Thyroid gland (tissue), 4 donors: ENCODE results near the gene TCF7L2.

ENCODE experiments used
- POLR2A ChIP-seq, 2 donors: fragments of 450-650 bp; IDR thresholded peaks; one replicate each; pipeline ENCODE4 v1.6.1; 2017; ENCODE audit warnings: antibody characterized with exemption in 2 of 2, mild to moderate bottlenecking in 2 of 2, moderate library complexity in 1 of 2
- TF ChIP-seq, protein P1 (sequence below), 6 experiments: fragments of 200-600 bp in 3 of 6; fragments of 450-650 bp in 3 of 6; sonication (generic) in 3 of 6; IDR thresholded peaks; one replicate each; pipeline ENCODE4 v1.5.1; 2016 to 2019; ENCODE audit warnings: antibody characterized with exemption in 6 of 6, mild to moderate bottlenecking in 2 of 6, inconsistent platforms in 1 of 6, moderate library complexity in 1 of 6

DNA sequence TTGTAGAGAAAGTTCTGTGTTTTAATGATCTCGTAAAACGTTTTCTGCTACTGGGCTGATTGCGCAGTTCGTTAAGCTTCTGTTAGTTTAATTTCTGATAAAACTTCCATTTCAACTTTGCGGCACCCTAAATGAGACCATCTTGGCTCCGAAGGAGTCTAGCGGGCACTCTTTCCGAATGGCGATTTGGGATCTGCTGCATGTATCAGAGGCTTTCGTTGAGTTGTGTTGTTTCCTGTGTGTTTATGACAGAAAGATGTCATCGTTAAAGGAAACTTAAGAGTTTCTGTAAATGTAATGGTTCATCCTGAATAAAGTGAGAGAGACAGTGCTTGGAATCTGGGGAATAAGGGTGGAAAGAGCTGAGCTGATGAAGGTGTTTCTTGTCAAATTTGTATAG is 174.7 kb downstream of the TCF7L2 start:
- TF ChIP-seq, protein P1, sequence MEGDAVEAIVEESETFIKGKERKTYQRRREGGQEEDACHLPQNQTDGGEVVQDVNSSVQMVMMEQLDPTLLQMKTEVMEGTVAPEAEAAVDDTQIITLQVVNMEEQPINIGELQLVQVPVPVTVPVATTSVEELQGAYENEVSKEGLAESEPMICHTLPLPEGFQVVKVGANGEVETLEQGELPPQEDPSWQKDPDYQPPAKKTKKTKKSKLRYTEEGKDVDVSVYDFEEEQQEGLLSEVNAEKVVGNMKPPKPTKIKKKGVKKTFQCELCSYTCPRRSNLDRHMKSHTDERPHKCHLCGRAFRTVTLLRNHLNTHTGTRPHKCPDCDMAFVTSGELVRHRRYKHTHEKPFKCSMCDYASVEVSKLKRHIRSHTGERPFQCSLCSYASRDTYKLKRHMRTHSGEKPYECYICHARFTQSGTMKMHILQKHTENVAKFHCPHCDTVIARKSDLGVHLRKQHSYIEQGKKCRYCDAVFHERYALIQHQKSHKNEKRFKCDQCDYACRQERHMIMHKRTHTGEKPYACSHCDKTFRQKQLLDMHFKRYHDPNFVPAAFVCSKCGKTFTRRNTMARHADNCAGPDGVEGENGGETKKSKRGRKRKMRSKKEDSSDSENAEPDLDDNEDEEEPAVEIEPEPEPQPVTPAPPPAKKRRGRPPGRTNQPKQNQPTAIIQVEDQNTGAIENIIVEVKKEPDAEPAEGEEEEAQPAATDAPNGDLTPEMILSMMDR (IDR thresholded peaks at IDR 0.05), result no peak
- no peak for TF ChIP-seq POLR2A (IDR thresholded peaks at IDR 0.05)
